T-helper 1 cell treated with Interleukin-12 subunit alpha and Interleukin-12 subunit beta and Interleukin-4 antibody, amounts not matched to agents 30 ng/mL and 1 ng/mL, for 36 hours (primary cell): ENCODE results near the gene COL6A3. TPM values are rescaled to one million over a fixed set of nuclear protein-coding genes. Genes with fewer than 3 reads are reported as not detected.

ENCODE experiments used
- intact Hi-C: fragments of 100-400 bp; cut with micrococcal nuclease; formaldehyde crosslinking; loops from one replicate; pipeline ENCODE4 v1.15.1; 2024
- total RNA-seq: library from RNA; stranded (reverse); gene quantifications from 2 replicates; pipeline ENCODE4 v1.2.3, GENCODE V29; 2022

COL6A3 gene
- total RNA-seq, 1 donor from 2014 or later: 1.4 TPM

DNA sequence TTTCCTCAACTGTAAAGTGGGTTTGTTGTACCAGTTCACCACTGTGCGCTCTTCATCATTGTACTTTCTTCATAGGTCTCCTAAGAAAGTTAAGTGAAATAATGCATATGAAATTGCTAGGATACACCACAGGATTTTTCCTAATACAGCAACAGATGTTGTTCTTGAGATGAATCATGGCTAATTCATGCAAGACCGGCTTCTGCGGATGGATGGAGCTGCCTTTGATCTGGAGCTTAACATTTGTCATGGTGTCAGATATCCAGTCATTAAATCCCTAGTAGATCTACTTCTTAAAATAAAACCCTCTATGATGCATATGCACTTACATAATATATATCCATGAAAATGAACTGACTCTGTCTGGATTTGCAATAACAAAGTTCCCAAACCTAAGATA is 114.1 kb downstream of the COL6A3 start:
- intact Hi-C loops: no loop called here

DNA sequence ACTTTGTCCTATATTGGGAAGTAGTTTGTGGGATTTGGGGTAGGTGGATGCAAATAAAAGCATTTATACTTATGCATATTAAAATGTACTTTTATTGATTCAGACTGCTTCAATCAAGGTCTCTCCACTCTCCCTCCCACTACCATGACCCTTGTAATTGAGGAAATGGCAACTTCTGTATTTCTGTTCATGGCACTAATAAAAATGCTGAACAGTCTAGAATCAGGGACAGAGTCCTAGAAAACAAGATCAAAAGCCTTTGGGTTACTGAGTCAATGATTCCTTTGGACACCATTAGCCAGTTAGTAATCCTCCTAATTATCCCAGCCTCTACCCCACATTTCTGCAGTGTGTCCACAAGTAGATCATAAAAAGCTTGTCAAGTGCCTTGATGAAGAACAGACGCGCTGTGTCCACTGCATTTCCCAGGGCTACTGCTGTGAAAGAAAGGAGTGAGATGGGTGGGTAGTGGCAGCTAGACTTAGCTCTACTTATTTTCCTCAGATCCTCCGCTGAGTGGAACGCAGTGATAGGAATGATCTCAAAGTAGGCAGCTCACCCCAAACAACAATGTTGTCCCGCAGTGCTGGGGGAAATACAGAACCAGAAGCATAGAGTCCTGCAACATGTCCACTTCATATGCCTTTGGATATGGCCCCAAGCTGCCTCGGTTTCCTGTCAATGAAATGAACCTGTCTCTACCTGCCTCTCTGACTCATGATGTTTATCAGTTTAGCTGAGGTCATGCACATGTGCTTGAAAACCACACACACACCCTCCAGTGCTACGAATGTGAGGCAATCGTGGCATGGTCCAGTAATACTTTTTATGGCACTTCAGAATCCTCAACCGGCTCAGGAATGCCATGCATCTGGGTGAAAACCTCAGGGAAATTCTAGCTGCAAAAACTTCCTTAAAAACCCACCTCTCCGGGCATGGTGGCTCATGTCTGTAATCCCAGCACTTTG is 115.5 kb downstream of the COL6A3 start:
- intact Hi-C loops: no loop called here

DNA sequence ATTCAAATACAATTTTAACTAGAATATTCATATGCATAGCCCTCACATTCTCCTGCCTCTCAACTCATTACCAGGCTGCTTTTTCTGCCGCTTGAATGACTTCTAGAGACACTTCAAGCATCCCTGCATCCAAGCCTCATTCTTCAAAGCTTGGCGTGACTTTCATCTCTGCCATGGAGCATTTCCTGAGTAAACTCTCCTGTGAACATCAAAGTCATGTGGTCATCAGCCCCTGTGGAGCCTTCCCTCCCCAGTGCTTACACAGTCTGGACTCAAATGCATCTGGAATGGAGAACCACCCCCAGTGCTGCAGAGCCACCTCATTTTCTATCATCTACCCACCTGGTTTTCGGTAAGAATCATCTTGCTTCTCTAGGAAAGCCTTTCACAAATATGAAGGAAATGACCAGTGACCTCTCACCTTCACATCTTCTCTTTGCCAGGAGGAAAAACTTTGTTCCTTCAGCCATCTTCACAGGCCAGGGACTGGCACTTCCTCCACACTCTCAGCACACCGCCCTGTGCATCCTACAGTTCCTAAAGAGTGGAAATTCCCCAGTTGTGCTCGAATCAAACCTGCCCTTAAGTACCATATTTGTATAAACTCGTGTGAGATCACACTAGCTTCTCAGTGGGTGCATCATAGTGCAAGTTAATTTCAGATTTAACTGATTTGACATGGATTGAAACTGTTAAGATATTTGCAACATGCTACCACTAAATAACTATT is 116.4 kb downstream of the COL6A3 start:
- intact Hi-C loops: no loop called here

- intact Hi-C loops: no loop called here
Measured at GRCh38 chr2:237296756-237297155, 117.2 kb downstream of the COL6A3 start.

DNA sequence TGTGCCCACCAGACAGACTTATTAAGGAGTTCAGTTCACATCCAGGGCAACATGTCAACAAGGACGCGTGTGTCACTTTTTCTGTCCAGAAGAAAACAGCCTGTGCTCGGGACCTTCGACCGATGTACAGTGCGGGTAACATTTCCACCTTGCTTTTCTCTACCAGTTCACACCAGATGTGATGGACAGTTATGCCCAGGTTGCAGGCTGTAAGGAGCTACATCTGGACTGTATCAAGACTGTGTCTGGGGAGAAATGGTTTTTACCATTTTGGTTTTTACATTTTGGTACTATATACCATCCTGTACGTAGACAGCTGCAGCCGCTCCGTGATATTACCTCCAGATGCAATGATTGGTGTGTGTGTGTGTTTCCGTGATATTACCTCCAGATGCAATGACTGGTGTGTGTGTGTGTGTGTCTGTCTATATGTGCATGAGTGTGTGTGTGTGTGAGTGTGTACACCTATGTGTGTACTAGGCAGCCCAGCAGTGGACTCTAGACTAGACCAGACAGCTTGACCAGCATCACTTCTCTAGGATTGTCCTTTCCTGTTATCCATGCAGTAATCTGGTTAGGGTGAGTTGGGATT is 118.0 kb downstream of the COL6A3 start:
- intact Hi-C loops: no loop called here

DNA sequence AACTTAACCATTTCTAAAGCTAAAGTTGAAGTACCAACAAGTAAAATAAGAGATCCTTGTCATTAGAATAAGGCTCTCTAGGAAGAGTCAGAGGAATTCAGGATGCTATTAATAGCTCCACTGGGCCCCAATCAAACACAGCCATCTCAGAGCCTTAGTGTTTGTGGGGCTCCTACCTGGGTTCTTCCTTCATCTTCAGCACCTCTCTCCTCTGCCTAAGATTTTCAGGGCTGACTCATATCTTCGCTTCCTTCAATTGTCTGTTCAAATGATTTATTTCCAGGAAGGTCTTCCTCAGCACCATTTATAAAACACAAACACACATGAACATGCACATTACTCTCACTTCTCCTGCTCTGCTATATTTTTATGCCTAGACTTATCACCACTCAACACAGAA is 119.5 kb downstream of the COL6A3 start:
- intact Hi-C loops: no loop called here

- intact Hi-C loops: no loop called here
Measured at GRCh38 chr2:237293978-237294377, 120.0 kb downstream of the COL6A3 start.

DNA sequence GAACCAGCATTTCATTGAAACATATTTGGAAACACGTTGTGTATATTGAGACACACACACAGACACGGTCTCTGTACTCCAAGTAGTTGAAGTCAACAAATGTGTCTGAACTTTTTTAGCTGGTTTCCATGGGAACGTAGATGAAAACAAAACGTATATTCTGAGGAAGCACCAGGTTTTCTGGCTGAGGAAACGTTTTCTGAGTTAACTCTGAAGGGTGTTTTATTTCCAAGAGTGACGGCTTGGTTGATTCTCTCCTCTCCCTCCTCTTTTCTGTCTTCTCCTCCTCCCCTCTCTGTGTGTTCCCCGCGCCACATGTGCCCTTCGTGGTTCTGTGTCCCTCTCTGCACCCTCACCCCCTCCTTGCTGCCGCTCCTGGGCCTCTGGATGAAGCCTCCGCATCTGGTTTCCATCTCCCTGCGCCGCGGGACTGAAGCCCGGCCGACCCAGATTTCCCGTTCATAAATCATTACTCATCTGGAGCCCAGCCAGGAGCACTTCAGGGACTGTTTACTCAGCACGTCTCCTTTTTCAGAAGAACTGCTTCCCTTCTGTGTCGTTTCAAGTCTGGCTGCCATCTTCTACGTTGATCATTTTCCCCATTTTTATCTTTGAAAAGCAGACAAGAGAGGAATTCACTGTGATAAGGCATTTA is 122.7 kb downstream of the COL6A3 start:
- intact Hi-C loops: no loop called here

DNA sequence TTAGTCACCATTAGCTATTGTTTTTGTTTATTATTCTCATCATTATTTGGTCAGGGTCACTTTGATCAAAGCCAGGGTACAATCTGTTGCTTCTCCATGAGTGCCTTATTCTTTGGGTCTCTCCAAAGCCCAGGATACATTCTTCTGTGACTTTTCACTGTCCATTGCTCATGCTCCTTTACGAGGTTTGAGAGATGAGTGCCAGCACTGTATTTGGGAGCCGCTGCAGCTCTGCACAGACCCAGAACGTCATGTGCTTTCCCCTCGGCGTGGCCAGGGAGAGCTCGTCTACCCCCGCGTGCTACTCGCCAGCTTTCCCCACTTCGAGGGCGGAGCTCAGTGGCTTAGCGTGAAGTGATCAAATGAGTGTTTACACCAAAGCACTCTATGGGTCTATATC is 123.7 kb downstream of the COL6A3 start:
- intact Hi-C loops: no loop called here

GRCh38 chr2:237289139-237289538 is 124.8 kb downstream of the COL6A3 start:
- intact Hi-C loops: no loop called here

GRCh38 chr2:237287872-237288271 is 126.1 kb downstream of the COL6A3 start:
- intact Hi-C loops: no loop called here

GRCh38 chr2:237283131-237283928 is 130.6 kb downstream of the COL6A3 start:
- intact Hi-C loops: no loop called here

- intact Hi-C loops: no loop called here
Measured at GRCh38 chr2:237282568-237283128, 131.3 kb downstream of the COL6A3 start.

GRCh38 chr2:237281836-237282306 is 132.1 kb downstream of the COL6A3 start:
- intact Hi-C loops: no loop called here

DNA sequence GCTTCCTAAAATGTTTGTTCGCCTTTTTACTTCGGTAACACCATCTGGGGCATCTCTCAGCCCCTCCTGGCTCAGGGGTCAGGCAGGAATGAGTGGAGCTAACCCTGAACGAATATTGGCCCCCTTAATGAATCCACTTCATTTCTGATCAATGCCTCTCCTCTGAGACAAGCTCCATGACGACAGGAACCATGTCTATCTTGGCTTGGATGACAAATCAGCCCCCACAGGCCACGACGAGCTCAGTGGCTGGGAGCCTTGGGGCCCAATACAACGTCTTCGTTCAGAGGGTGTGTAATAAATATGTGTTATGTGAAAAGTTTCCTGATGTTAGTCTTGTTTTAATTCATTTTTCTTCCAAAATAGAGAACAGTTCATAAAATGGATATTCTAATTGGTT is 133.0 kb downstream of the COL6A3 start:
- intact Hi-C loops: no loop called here

DNA sequence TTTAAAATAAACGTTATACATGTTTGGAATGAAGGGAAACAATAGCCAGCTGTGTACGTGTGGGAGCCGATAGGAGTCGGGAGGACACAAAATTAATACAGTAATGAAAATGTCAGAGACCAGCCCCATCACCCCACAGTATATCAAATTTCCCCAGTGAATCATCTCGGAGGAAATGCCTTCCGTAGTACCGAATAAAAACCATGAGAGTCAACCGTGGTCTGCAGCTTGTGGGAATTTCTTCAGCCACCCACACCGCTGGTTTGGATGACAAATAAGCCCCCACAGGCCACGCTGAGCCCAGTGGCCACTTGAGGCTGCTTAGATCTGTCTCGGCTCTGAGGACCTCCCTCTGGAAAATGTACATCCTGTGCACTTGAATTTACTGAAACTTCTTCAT is 133.7 kb downstream of the COL6A3 start:
- intact Hi-C loops: no loop called here

- intact Hi-C loops: no loop called here
Measured at GRCh38 chr2:237279012-237279768, 134.8 kb downstream of the COL6A3 start.

DNA sequence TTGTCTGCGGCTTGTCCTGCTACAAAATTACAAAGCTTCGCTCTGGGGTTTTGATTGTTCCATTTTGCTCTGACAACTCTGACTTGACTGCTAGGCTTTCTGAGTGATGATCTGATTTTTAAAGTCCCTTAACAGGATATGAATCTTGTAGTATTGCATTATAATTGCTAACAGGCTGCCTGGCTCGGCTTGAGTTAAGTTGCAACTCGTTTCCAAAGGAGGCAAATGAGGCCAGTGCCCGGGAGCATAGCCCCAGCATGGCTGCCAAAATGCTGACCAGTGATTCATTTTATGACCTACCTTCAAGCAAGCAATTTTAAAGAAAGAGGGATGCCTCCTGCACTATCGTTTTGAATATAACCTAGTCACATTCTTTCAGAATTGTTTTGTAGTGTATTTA is 135.4 kb downstream of the COL6A3 start:
- intact Hi-C loops: no loop called here

GRCh38 chr2:237276716-237277490 is 137.1 kb downstream of the COL6A3 start:
- intact Hi-C loops: no loop called here
